Nephron (organoid): ENCODE measurements around the gene FOXK1.
A peak's percentile ranks its signal among the peaks of the same experiment; 100 is the strongest.

Source experiments
- H3K27ac Mint-ChIP-seq, 3 experiments: 2 replicates each; pipeline ENCODE4 v1.8.0; 2020; ENCODE audit warnings: mixed read lengths in 3 of 3, mild to moderate bottlenecking in 2 of 3, moderate library complexity in 1 of 3
- H3K27me3 Mint-ChIP-seq: 2 replicates; pipeline ENCODE4 v1.8.0; 2021; ENCODE audit warnings: low read depth, mild to moderate bottlenecking, moderate library complexity, mixed read lengths
- H3K36me3 Mint-ChIP-seq: 2 replicates; pipeline ENCODE4 v1.8.0; 2020; ENCODE audit warnings: low read depth, mixed read lengths
- H3K4me1 Mint-ChIP-seq: 2 replicates; pipeline ENCODE4 v1.8.0; 2020; ENCODE audit warnings: mixed read lengths
- H3K4me3 Mint-ChIP-seq, 3 experiments: 2 replicates each; pipeline ENCODE4 v1.8.0; 2020; ENCODE audit warnings: mild to moderate bottlenecking in 3 of 3, mixed read lengths in 3 of 3, moderate library complexity in 2 of 3
- H3K9me3 Mint-ChIP-seq: 2 replicates; pipeline ENCODE4 v1.8.0; 2020; ENCODE audit warnings: mixed read lengths
- CTCF ChIP-seq, 3 experiments: fragments of 200-600 bp; sonication (generic); IDR thresholded peaks; one replicate each; pipeline ENCODE4 v1.5.0; 2021; ENCODE audit warnings: antibody characterized with exemption in 3 of 3; ENCODE audit not compliant: unreplicated experiment in 3 of 3

FOXK1 gene

DNA sequence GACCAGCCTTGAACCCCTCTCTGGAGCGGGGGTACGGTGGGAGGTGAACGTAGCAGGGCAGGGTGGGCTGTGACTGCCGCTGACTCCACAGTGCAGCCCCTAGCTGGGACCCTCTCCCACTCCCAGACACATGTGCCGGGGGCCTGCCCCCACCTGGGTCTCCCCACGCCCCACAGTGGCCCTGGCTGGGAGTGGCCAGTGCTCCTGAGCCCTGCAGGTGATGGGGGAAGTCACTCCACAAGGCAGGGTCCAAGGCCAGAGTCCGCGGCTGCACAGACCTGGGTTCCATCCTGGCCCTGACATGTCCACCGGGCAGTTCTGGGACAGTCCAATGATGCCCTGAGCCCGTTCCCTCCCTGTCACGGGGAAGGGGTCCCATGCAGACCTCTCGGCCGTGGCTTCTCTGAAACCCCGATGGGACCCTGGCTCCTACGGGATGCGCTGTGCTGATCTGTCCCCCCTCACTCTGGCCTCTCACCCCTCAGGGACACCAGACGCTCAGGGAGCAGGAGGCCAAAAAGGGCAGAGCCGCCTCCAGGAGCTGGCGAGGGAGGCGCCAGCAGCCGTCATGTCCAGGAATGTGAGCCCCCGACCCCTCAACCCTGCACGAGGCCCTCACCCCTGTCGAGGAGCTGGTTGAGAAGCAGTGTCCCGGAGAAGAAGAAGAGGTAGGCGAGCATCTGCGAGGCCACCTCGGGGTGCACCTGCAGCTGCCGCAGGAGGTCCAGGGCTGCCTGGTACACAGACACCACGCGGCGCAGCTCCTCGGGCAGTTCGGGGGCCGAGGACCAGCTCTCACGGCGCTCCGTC lies 133.7 kb downstream of the FOXK1 start:
- H3K9me3 Mint-ChIP-seq: peaks cover 4% of the 10 kb centered on the region

DNA sequence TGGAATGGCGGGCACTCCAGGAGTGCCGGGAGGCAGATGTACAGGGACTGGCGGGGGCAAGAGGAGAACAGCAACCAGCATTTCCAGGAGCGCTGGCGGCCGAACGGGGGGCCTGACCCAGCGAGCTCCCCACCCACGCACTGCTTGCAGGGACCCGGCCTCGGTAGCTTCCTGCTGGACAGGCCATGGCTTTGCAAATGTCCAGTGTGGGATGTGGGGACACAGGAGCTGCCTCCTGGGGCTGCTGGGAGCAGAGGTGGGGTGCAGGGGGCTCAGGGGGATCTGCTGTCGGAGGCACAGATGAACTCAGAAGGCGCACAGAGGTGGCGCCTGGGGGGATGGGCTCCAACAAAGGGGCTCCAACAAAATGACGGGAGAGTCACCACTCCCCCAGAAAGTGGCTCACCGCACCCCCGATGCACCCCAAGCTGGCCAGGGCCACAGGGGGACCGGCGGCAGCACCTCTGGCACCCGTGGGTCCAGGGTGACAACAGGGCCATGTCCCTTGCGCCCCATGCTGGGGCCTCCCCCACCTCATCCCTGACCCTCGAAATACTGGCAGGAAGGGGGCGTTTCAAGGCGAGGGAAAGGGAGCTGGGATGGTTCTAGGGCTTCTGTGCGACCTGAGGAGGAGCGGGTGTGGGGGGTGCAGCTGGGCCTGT lies 134.5 kb downstream of the FOXK1 start:
- TF ChIP-seq CTCF (IDR thresholded peaks at IDR 0.05; ENCODE audit: unreplicated experiment in 3 of 3): no peak
- H3K27ac Mint-ChIP-seq: no peak overlapping the region
- peaks cover 6% of the 10 kb centered on the region for H3K27me3 Mint-ChIP-seq
- peaks cover 5% of the 10 kb centered on the region for H3K4me1 Mint-ChIP-seq
- no peak overlapping the region for H3K4me3 Mint-ChIP-seq
- peaks cover 17% of the 10 kb centered on the region for H3K36me3 Mint-ChIP-seq
- peaks cover 4% of the 10 kb centered on the region for H3K9me3 Mint-ChIP-seq

More for the DNA sequence above, 133.7 kb downstream of the FOXK1 start:
- H3K36me3 Mint-ChIP-seq: peaks cover 17% of the 10 kb centered on the region
- no peak overlapping the region for H3K4me3 Mint-ChIP-seq
- H3K27ac Mint-ChIP-seq: no peak overlapping the region
- H3K27me3 Mint-ChIP-seq: peaks cover 6% of the 10 kb centered on the region
- peaks cover 5% of the 10 kb centered on the region for H3K4me1 Mint-ChIP-seq
- no peak for TF ChIP-seq CTCF (IDR thresholded peaks at IDR 0.05; ENCODE audit: unreplicated experiment in 3 of 3)

DNA sequence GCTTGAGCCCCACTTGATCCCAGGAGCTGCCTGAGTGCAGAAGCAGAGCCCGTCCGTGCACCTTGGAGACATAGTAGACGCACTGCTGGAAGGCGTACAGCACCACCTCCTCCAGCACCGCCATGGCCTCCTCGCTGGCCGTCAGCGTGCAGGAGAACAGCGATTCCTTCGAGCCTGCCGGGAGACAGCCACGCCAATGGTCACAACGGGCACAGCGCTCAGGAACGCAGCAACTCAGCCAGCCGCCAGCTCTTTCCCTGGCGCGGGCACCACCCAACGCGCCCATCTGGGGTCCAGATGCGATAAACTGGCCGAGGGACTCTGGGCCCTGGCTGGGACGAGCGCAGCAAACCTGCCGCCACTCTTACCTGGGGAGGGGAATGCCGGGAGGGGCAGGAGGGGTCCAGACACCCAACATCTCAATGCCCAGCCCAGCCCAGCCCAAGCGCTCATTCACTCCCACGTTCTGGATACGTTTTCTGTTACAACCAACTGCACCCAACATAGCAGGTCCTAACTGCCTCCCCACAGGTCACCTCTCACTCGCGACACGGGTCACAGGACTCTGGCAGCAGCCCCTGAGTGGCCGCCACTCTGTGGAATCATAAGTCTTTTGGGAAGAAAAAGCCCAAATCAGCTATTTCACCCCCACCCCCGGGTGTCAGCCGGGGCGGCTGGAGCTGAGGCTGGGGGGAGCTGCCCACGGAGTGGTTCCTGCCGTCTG lies 135.2 kb downstream of the FOXK1 start:
- Mint-ChIP-seq H3K36me3 (peaks cover 17% of the 10 kb centered on the region), H3K27ac (no peak overlapping the region), H3K4me1 (peaks cover 5% of the 10 kb centered on the region), H3K9me3 (peaks cover 4% of the 10 kb centered on the region), H3K4me3 (no peak overlapping the region), H3K27me3 (peaks cover 11% of the 10 kb centered on the region)
- no peak for TF ChIP-seq CTCF (IDR thresholded peaks at IDR 0.05; ENCODE audit: unreplicated experiment in 3 of 3)

DNA sequence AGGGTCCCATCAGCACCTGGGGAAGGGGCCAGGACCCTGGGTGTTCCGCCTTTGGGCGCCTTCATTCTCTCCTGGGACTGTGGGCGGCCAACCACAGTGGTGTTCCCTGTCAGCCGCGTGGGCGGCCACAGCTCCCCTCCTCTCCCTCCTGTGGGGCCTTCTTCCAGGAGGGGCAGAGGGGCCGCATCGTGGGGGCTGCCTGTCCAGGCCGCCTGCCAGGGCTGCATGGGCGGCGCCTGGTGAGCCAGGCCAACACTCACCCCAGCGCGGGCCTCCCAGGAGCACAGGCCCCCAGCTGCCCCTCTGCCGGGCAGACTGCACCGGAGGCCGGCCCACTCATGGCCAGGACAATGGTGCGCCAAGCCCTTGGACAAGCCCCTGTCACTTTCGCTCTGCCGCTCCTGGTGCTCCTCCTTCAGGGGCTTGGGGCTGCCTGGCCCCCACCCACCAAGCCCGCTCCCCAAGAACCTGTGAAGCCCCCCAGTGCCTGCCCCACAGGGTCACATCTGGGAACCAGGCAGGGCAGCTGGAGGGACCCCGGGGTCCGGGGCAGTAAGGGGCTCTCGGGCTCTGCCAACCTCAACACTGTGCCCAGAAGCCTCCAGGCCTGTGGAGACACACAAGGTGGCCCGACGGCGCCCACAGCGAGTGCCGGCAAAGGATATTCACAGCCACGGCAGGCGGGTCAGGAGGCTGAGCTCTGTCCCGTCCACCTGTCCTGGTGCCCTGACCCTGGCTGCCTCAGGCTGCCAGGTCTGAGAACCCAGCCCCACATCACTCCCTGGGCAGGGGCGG lies 136.1 kb downstream of the FOXK1 start:
- Mint-ChIP-seq H3K36me3 (peaks cover 12% of the 10 kb centered on the region), H3K27me3 (peaks cover 11% of the 10 kb centered on the region), H3K27ac (no peak overlapping the region), H3K4me1 (peaks cover 5% of the 10 kb centered on the region), H3K4me3 (no peak overlapping the region), H3K9me3 (peaks cover 4% of the 10 kb centered on the region)
- no peak for TF ChIP-seq CTCF (IDR thresholded peaks at IDR 0.05; ENCODE audit: unreplicated experiment in 3 of 3)

GRCh38 chr7:4819560-4820404 lies 137.7 kb downstream of the FOXK1 start:
- Mint-ChIP-seq H3K27me3 (peaks cover 8% of the 10 kb centered on the region), H3K36me3 (no peaks in the 10 kb centered on the region), H3K27ac (peak overlapping the region; percentile 8 to 67 (median 27)), H3K9me3 (no peaks in the 10 kb centered on the region), H3K4me1 (peaks cover 5% of the 10 kb centered on the region), H3K4me3 (no peak overlapping the region)
- TF ChIP-seq CTCF (IDR thresholded peaks at IDR 0.05; ENCODE audit: unreplicated experiment in 3 of 3): no peak
